ENCODE measurements around the gene OGDH. TPM values are rescaled to one million over a fixed set of nuclear protein-coding genes. Genes with fewer than 3 reads are reported as not detected.
"Not testable (repeated sequence)": the region's sequence is repeated elsewhere in the genome, so short reads cannot be mapped to it uniquely, and the experiment has no call there.

Gene OGDH
- total RNA-seq, 1 donor from 2014 or later = 102 TPM

GRCh38 chr7:44694766-44695165 is 88.3 kb downstream of the OGDH start:
- Mint-ChIP-seq H3K27ac (ENCODE audit: unreplicated experiment) (no peak overlapping the region), H3K9me3 (ENCODE audit: unreplicated experiment) (no peaks in the 10 kb centered on the region), H3K36me3 (ENCODE audit: unreplicated experiment) (peaks cover 5% of the 10 kb centered on the region), H3K4me3 (ENCODE audit: unreplicated experiment) (no peak overlapping the region), H3K4me1 (ENCODE audit: low read depth, unreplicated experiment) (no peaks in the 10 kb centered on the region), H3K27me3 (ENCODE audit: unreplicated experiment) (peaks cover 3% of the 10 kb centered on the region)
- no peak for TF ChIP-seq CTCF (IDR thresholded peaks at IDR 0.05; ENCODE audit: partially characterized antibody, unreplicated experiment)
- DNase-seq = no peak

- no peaks in the 10 kb centered on the region for H3K9me3 Mint-ChIP-seq (ENCODE audit: unreplicated experiment)
- no peak for DNase-seq
- H3K27ac Mint-ChIP-seq (ENCODE audit: unreplicated experiment) = no peak overlapping the region
- peaks cover 5% of the 10 kb centered on the region for H3K36me3 Mint-ChIP-seq (ENCODE audit: unreplicated experiment)
- no peak for TF ChIP-seq CTCF (IDR thresholded peaks at IDR 0.05; ENCODE audit: partially characterized antibody, unreplicated experiment)
- peaks cover 3% of the 10 kb centered on the region for H3K27me3 Mint-ChIP-seq (ENCODE audit: unreplicated experiment)
- H3K4me3 Mint-ChIP-seq (ENCODE audit: unreplicated experiment) = no peak overlapping the region
- no peaks in the 10 kb centered on the region for H3K4me1 Mint-ChIP-seq (ENCODE audit: low read depth, unreplicated experiment)
Measured at GRCh38 chr7:44695756-44696155, 89.3 kb downstream of the OGDH start.

GRCh38 chr7:44696728-44697127 is 90.3 kb downstream of the OGDH start:
- Mint-ChIP-seq H3K9me3 (ENCODE audit: unreplicated experiment) (no peaks in the 10 kb centered on the region), H3K36me3 (ENCODE audit: unreplicated experiment) (peaks cover 5% of the 10 kb centered on the region), H3K4me3 (ENCODE audit: unreplicated experiment) (no peak overlapping the region), H3K27me3 (ENCODE audit: unreplicated experiment) (peaks cover 3% of the 10 kb centered on the region), H3K4me1 (ENCODE audit: low read depth, unreplicated experiment) (no peaks in the 10 kb centered on the region), H3K27ac (ENCODE audit: unreplicated experiment) (no peak overlapping the region)
- DNase-seq = no peak
- no peak for TF ChIP-seq CTCF (IDR thresholded peaks at IDR 0.05; ENCODE audit: partially characterized antibody, unreplicated experiment)

- Mint-ChIP-seq H3K27ac (ENCODE audit: unreplicated experiment) (no peak overlapping the region), H3K36me3 (ENCODE audit: unreplicated experiment) (peaks cover 5% of the 10 kb centered on the region), H3K9me3 (ENCODE audit: unreplicated experiment) (no peaks in the 10 kb centered on the region), H3K27me3 (ENCODE audit: unreplicated experiment) (peaks cover 3% of the 10 kb centered on the region), H3K4me1 (ENCODE audit: low read depth, unreplicated experiment) (no peaks in the 10 kb centered on the region), H3K4me3 (ENCODE audit: unreplicated experiment) (no peak overlapping the region)
- DNase-seq = no peak
- no peak for TF ChIP-seq CTCF (IDR thresholded peaks at IDR 0.05; ENCODE audit: partially characterized antibody, unreplicated experiment)
Measured at GRCh38 chr7:44697136-44698045, 91.0 kb downstream of the OGDH start.

GRCh38 chr7:44698046-44698580 is 91.7 kb downstream of the OGDH start:
- TF ChIP-seq CTCF (IDR thresholded peaks at IDR 0.05; ENCODE audit: partially characterized antibody, unreplicated experiment) = no peak
- H3K36me3 Mint-ChIP-seq (ENCODE audit: unreplicated experiment) = peaks cover 5% of the 10 kb centered on the region
- peaks cover 3% of the 10 kb centered on the region for H3K27me3 Mint-ChIP-seq (ENCODE audit: unreplicated experiment)
- no peak overlapping the region for H3K4me3 Mint-ChIP-seq (ENCODE audit: unreplicated experiment)
- no peak overlapping the region for H3K27ac Mint-ChIP-seq (ENCODE audit: unreplicated experiment)
- H3K4me1 Mint-ChIP-seq (ENCODE audit: low read depth, unreplicated experiment) = no peaks in the 10 kb centered on the region
- no peaks in the 10 kb centered on the region for H3K9me3 Mint-ChIP-seq (ENCODE audit: unreplicated experiment)
- no peak for DNase-seq

- H3K4me3 Mint-ChIP-seq (ENCODE audit: unreplicated experiment) = not testable (repeated sequence)
Measured at GRCh38 chr7:44699598-44699997, 93.2 kb downstream of the OGDH start.

More at GRCh38 chr7:44699598-44699997, 93.2 kb downstream of the OGDH start:
- DNase-seq; H3K27ac Mint-ChIP-seq (ENCODE audit: unreplicated experiment); H3K27me3 Mint-ChIP-seq (ENCODE audit: unreplicated experiment); H3K4me1 Mint-ChIP-seq (ENCODE audit: low read depth, unreplicated experiment); H3K36me3 Mint-ChIP-seq (ENCODE audit: unreplicated experiment); H3K9me3 Mint-ChIP-seq (ENCODE audit: unreplicated experiment): not testable (repeated sequence)

Measured in glutamatergic neuron (in vitro differentiated cells).